DMS 273 (cell line): ENCODE measurements around the gene SPATA31A1.
"Not testable (repeated sequence)": the region's sequence is repeated elsewhere in the genome, so short reads cannot be mapped to it uniquely, and the experiment has no call there.

Experiments used
- DNase-seq: peaks from one replicate; lab custom pipeline; 2025; ENCODE audit not compliant: unreplicated experiment; lab: John Stamatoyannopoulos, UW

SPATA31A1 gene

GRCh38 chr9:39355369-39355768, at the start of gene SPATA31A1:
SPATA31A1 (plus strand) TSS chr9:39355669; CDS start chr9:39355731, 62 bp downstream.
- not testable (repeated sequence) for DNase-seq

GRCh38 chr9:39407261-39408204, 52.1 kb downstream of the SPATA31A1 start:
- DNase-seq, result not testable (repeated sequence)

- not testable (repeated sequence) for DNase-seq
Measured at GRCh38 chr9:39411254-39411940, 55.9 kb downstream of the SPATA31A1 start.
